A549 (cell line): ENCODE results near the gene VIPR1. TPM values are rescaled to one million over a fixed set of nuclear protein-coding genes. Genes with fewer than 3 reads are reported as not detected.

Experiments used
- ATAC-seq, 2 experiments: fragments of 200-7000 bp in 1 of 2; fragments of >200 bp in 1 of 2; cut with Nextera tagmentation in 1 of 2; cut with Tn5 transposase in 1 of 2; 3 replicates each; pipeline versions ENCODE4 v1.8.0 to v1.9.1; 2018 to 2020; ENCODE audit warnings: mild to moderate bottlenecking in 1 of 2, moderate library complexity in 1 of 2
- CTCF ChIA-PET: fragments of 300-600 bp; sonication (Branson Sonifier 250); formaldehyde crosslinking; extraction: SDS; loops from one replicate; lab custom pipeline; 2021; ENCODE audit warnings: antibody characterized with exemption, inconsistent platforms; lab: Yijun Ruan, JAX
- POLR2A ChIA-PET: fragments of 350-600 bp; formaldehyde crosslinking; extraction: SDS; loops from one replicate; lab custom pipeline; 2021; ENCODE audit warnings: antibody characterized with exemption, inconsistent platforms; lab: Yijun Ruan, JAX
- DNase-seq, 2 experiments: peaks; one replicate each; pipeline versions ENCODE4 v3.0.0 to v3.0.0-alpha.2; 2011 to 2016; ENCODE audit warnings: low read depth in 1 of 2, low spot score in 1 of 2
- FAIRE-seq: peaks from 2 replicates; lab custom pipeline; 2011; peaks lifted over from hg19 to GRCh38; lab: Jason Lieb, UNC
- H3K27ac ChIP-seq, 2 experiments: fragments of >200 bp; sonication (Bioruptor Twin); formaldehyde crosslinking; 3 replicates each; pipeline ENCODE4 v1.5.1; 2016 to 2017
- H3K4me1 ChIP-seq: fragments of >200 bp; sonication (Bioruptor Twin); formaldehyde crosslinking; 3 replicates; pipeline ENCODE4 v1.6.1; 2016
- H3K4me2 ChIP-seq: fragments of >200 bp; sonication (Bioruptor Twin); formaldehyde crosslinking; 3 replicates; pipeline ENCODE4 v1.6.1; 2016
- H3K4me3 ChIP-seq: fragments of >200 bp; sonication (Bioruptor Twin); formaldehyde crosslinking; 3 replicates; pipeline ENCODE4 v1.5.1; 2016
- H3K9me3 ChIP-seq: fragments of >200 bp; sonication (Bioruptor Twin); formaldehyde crosslinking; 3 replicates; pipeline ENCODE4 v1.6.1; 2016
- ATOH8 ChIP-seq: fragments of 250-450 bp; sonication (Bioruptor Pico); IDR thresholded peaks from 2 replicates; pipeline ENCODE4 v1.5.0; 2020; ENCODE audit warnings: low read depth, mild to moderate bottlenecking, moderate library complexity
- EHF ChIP-seq: fragments of 250-450 bp; sonication (Bioruptor Pico); IDR thresholded peaks from 2 replicates; pipeline ENCODE4 v1.5.0; 2020; ENCODE audit warnings: mild to moderate bottlenecking
- FOXS1 ChIP-seq: fragments of 250-450 bp; sonication (Bioruptor Pico); IDR thresholded peaks from 2 replicates; pipeline ENCODE4 v1.5.0; 2020; ENCODE audit warnings: mild to moderate bottlenecking, moderate library complexity
- KDM5A ChIP-seq: fragments of 200-600 bp; sonication (generic); IDR thresholded peaks from 2 replicates; pipeline ENCODE4 v1.6.1; 2016; ENCODE audit warnings: antibody characterized with exemption, mild to moderate bottlenecking
- PBX3 ChIP-seq: IDR thresholded peaks from 2 replicates; pipeline ENCODE4 v1.6.1; 2012
- RCOR1 ChIP-seq: fragments of 150-350 bp; IDR thresholded peaks from 2 replicates; pipeline ENCODE4 v1.6.1; 2014; ENCODE audit warnings: antibody characterized with exemption, low read length, low read depth
- REST ChIP-seq: fragments of 200-600 bp; sonication (generic); IDR thresholded peaks from 2 replicates; pipeline ENCODE4 v1.6.1; 2016; ENCODE audit warnings: antibody characterized with exemption, mild to moderate bottlenecking, moderate library complexity
- SMC3 ChIP-seq: fragments of >200 bp; sonication (Bioruptor Twin); formaldehyde crosslinking; IDR thresholded peaks from 3 replicates; pipeline ENCODE4 v1.6.1; 2018; ENCODE audit warnings: inconsistent platforms
- TFCP2L1 ChIP-seq: fragments of 250-450 bp; sonication (Bioruptor Pico); IDR thresholded peaks from 2 replicates; pipeline ENCODE4 v1.5.0; 2021; ENCODE audit warnings: mild to moderate bottlenecking
- ZSCAN20 ChIP-seq: fragments of 250-450 bp; sonication (Bioruptor Pico); IDR thresholded peaks from 2 replicates; pipeline ENCODE4 v1.8.0; 2022; ENCODE audit warnings: mild to moderate bottlenecking, moderate library complexity
- WGBS: methylation state at CpG from one replicate; pipeline ENCODE4 v1.1.6; 2017; ENCODE audit errors: missing lambda C conversion rate; 5-methylcytosine and 5-hydroxymethylcytosine counted together
- polyA minus RNA-seq: library from RNA; depleted of rRNA, polyadenylated mRNA; stranded (reverse); fragments of >200 nt; gene quantifications from 2 replicates; pipeline ENCODE4 v1.2.3, GENCODE V29; 2011; rRNA and poly(A)+ RNA removed
- polyA plus RNA-seq, 4 experiments: library from polyadenylated mRNA; depleted of rRNA in 3 of 4; stranded (reverse); fragments of >200 nt; fragmentation: RNase III in 1 of 4; extraction: RNeasy Plus Mini Kit Qiagen cat#74134 plus additional on column Dnase treatment in 1 of 4; gene quantifications; 2 replicates in 3 of 4; 3 replicates in 1 of 4; pipeline ENCODE4 v1.2.3, GENCODE V29; 2011 to 2017

The VIPR1 gene
- polyA plus RNA-seq (2011; rRNA removed) (0.17 and 0.26 TPM in 2 replicates), polyA plus RNA-seq (2017; fragmentation: RNase III; extraction: RNeasy Plus Mini Kit Qiagen cat#74134 plus additional on column Dnase treatment) (0.37 to 0.80 TPM (median 0.49 TPM) in 3 replicates), polyA minus RNA-seq (0.63 and 0.91 TPM in 2 replicates)
- 0.11 and 0.31 TPM in 2 replicates for polyA plus RNA-seq (2012; cell fraction: cytosol; rRNA removed)
- polyA plus RNA-seq (2012; cell fraction: nucleus; rRNA removed): 0.64 and 0.67 TPM in 2 replicates

GRCh38 chr3:42502429-42503250 lies at the start of gene VIPR1:
Gene VIPR1 (plus strand): TSS chr3:42502643. CDS start chr3:42502736, 93 bp downstream.
- WGBS: 46% methylated on average over 4 of the region's 69 CpGs
- H3K4me3 ChIP-seq: peak within 1 kb of the TSS; percentile 56
- H3K4me1 ChIP-seq: no peaks in the 10 kb centered on the region; the same call in 2 of the 3 replicates
- ChIA-PET POLR2A (interaction anchor here (1.1 kb wide), 1 partner anchor 43 kb away, joined by 3 read pairs; no protein-coding TSS in a partner anchor), CTCF (interaction anchor here (0.5 to 1.2 kb wide), 4 partner anchors 12 to 255 kb away, joined by 3 read pairs; no protein-coding TSS in a partner anchor)
- FAIRE-seq (no peak), DNase-seq (peak; percentile 58 to 65), ATAC-seq (peak; percentile 86 to 95)
- peak within 1 kb of the TSS; percentile 82 for H3K4me2 ChIP-seq
- H3K9me3 ChIP-seq: no peaks in the 10 kb centered on the region
- peak within 1 kb of the TSS; percentile 27 to 70; a peak in 4 of 6 replicates for H3K27ac ChIP-seq
- TF ChIP-seq TFCP2L1 (no peak), PBX3 (peak; percentile 90), REST (no peak), ATOH8 (CRISPR knock-in tag) (no peak)

GRCh38 chr3:42456211-42456610 lies 46.2 kb upstream of the VIPR1 start:
- no peak overlapping the region for H3K4me3 ChIP-seq
- no peak overlapping the region for H3K27ac ChIP-seq
- TF ChIP-seq SMC3 (no peak), FOXS1 (CRISPR knock-in tag) (no peak), KDM5A (no peak)
- TF ChIP-seq, all 56 proteins: peak for 0
- POLR2A ChIA-PET: no interaction called here
- no peak for ATAC-seq
- H3K9me3 ChIP-seq: no peaks in the 10 kb centered on the region
- FAIRE-seq: no peak
- H3K4me1 ChIP-seq: no peaks in the 10 kb centered on the region
- H3K4me2 ChIP-seq: no peak overlapping the region
- no peak for DNase-seq
- CTCF ChIA-PET: interaction anchor here (1.3 kb wide), 1 partner anchor 209 kb away, joined by 4 read pairs; no protein-coding TSS in a partner anchor

GRCh38 chr3:42459151-42459550 lies 43.3 kb upstream of the VIPR1 start:
- CTCF ChIA-PET: interaction anchor here (1.0 to 1.4 kb wide), 2 partner anchors 10 to 16 kb away, joined by 3 read pairs; no protein-coding TSS in a partner anchor
- ATAC-seq: no peak
- no peaks in the 10 kb centered on the region for H3K9me3 ChIP-seq
- no peak for FAIRE-seq
- H3K27ac ChIP-seq: no peak overlapping the region
- no peaks in the 10 kb centered on the region for H3K4me1 ChIP-seq
- POLR2A ChIA-PET: no interaction called here
- DNase-seq: no peak
- no peak overlapping the region for H3K4me3 ChIP-seq
- H3K4me2 ChIP-seq: no peak overlapping the region
- TF ChIP-seq RCOR1 (no peak), PBX3 (no peak), EHF (CRISPR knock-in tag) (no peak), ZSCAN20 (CRISPR knock-in tag) (no peak)
